Measurements from ENCODE around the gene PACS1.

Gene PACS1

DNA sequence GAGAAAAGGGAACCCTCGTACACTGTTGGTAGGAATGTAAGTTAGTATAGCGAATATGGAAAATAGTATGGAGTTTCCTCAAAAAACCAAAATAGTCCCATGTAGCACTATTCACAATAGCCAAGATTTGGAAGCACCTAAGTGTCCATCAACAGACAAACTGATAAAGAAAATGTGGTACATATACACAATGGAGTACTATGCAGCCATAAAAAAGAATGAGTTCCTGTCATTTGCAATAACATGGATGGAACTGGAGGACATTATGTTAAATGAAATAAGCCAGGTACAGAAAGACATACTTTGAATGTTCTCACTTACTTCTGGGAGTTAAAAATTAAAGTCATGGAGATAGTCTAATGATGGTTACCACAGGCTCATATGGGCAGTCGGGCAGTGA, 134.3 kb downstream of the PACS1 start:
- Histone ChIP-seq H4K20me1 (ENCODE audit: insufficient read depth, low read length) (no peaks in the 10 kb centered on the region), H3K27ac (ENCODE audit: low read length) (no peak overlapping the region), H2AFZ (ENCODE audit: low read depth, low read length) (no peak overlapping the region), H3K4me3 (ENCODE audit: low read length) (no peak overlapping the region), H3K79me2 (ENCODE audit: low read length) (no peaks in the 10 kb centered on the region), H3K4me1 (ENCODE audit: low read length) (no peaks in the 10 kb centered on the region), H3K36me3 (replicated peaks; ENCODE audit: low read depth, low read length) (no peaks in the 10 kb centered on the region), H3K4me2 (ENCODE audit: low read length) (no peak overlapping the region), H3K27me3 (ENCODE audit: low read depth, low read length) (no peaks in the 10 kb centered on the region), H3K9me3 (ENCODE audit: insufficient read depth, low read length) (no peaks in the 10 kb centered on the region), H3K9ac (ENCODE audit: low read length) (no peak overlapping the region)
- no peak for TF ChIP-seq CTCF (IDR thresholded peaks at IDR 0.05; ENCODE audit: low read depth, low read length)
- no peak for TF ChIP-seq EZH2phosphoT487 (IDR thresholded peaks at IDR 0.05; ENCODE audit: low read depth)

GRCh38 chr11:66207816-66208215, 137.7 kb downstream of the PACS1 start:
- H3K4me2 ChIP-seq (ENCODE audit: low read length) = no peak overlapping the region
- no peak overlapping the region for H2AFZ ChIP-seq (ENCODE audit: low read depth, low read length)
- H3K9ac ChIP-seq (ENCODE audit: low read length) = no peak overlapping the region
- TF ChIP-seq CTCF (IDR thresholded peaks at IDR 0.05; ENCODE audit: low read depth, low read length) = no peak
- no peak for TF ChIP-seq EZH2phosphoT487 (IDR thresholded peaks at IDR 0.05; ENCODE audit: low read depth)
- no peaks in the 10 kb centered on the region for H3K36me3 ChIP-seq (replicated peaks; ENCODE audit: low read depth, low read length)
- no peaks in the 10 kb centered on the region for H3K9me3 ChIP-seq (ENCODE audit: insufficient read depth, low read length)
- no peaks in the 10 kb centered on the region for H3K27me3 ChIP-seq (ENCODE audit: low read depth, low read length)
- no peak overlapping the region for H3K4me3 ChIP-seq (ENCODE audit: low read length)
- no peaks in the 10 kb centered on the region for H3K79me2 ChIP-seq (ENCODE audit: low read length)
- no peaks in the 10 kb centered on the region; the same call in 1 of the 2 replicates for H4K20me1 ChIP-seq (ENCODE audit: insufficient read depth, low read length)
- no peak overlapping the region for H3K27ac ChIP-seq (ENCODE audit: low read length)
- H3K4me1 ChIP-seq (ENCODE audit: low read length) = no peaks in the 10 kb centered on the region

GRCh38 chr11:66211100-66211499, 141.0 kb downstream of the PACS1 start:
- no peak overlapping the region for H3K27ac ChIP-seq (ENCODE audit: low read length)
- H3K36me3 ChIP-seq (replicated peaks; ENCODE audit: low read depth, low read length) = peaks cover under 1% of the 10 kb centered on the region
- no peaks in the 10 kb centered on the region for H3K4me1 ChIP-seq (ENCODE audit: low read length)
- TF ChIP-seq EZH2phosphoT487 (IDR thresholded peaks at IDR 0.05; ENCODE audit: low read depth) (no peak), CTCF (IDR thresholded peaks at IDR 0.05; ENCODE audit: low read depth, low read length) (no peak)
- H3K79me2 ChIP-seq (ENCODE audit: low read length) = no peaks in the 10 kb centered on the region
- no peak overlapping the region for H3K4me3 ChIP-seq (ENCODE audit: low read length)
- no peaks in the 10 kb centered on the region for H3K9me3 ChIP-seq (ENCODE audit: insufficient read depth, low read length)
- no peaks in the 10 kb centered on the region for H3K27me3 ChIP-seq (ENCODE audit: low read depth, low read length)
- H3K4me2 ChIP-seq (ENCODE audit: low read length) = no peak overlapping the region
- H4K20me1 ChIP-seq (ENCODE audit: insufficient read depth, low read length) = no peaks in the 10 kb centered on the region; the same call in 1 of the 2 replicates
- no peak overlapping the region for H3K9ac ChIP-seq (ENCODE audit: low read length)
- H2AFZ ChIP-seq (ENCODE audit: low read depth, low read length) = no peak overlapping the region

DNA sequence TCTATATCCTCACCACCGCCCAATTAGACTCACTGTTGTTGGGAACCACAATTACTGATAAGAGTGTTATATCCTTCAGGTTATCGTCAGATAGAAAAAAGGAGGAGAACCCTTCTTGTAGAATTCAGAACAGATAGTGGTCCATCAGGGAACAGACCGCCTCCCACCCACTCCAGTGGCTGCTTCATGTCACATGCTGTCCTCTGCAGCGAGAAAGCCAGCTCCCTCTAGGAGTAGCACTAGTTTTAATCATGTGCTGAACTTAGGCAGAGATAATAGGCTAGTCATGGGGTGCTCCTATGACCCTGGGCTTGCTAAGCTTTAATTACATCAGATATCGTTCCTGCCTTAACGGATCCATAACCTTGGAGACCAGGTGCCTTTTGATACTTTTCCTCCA, 146.8 kb downstream of the PACS1 start:
- Histone ChIP-seq H3K4me1 (ENCODE audit: low read length) (peaks cover 10% of the 10 kb centered on the region), H3K9me3 (ENCODE audit: insufficient read depth, low read length) (no peaks in the 10 kb centered on the region), H3K27ac (ENCODE audit: low read length) (no peak overlapping the region), H3K4me3 (ENCODE audit: low read length) (no peak overlapping the region), H3K36me3 (replicated peaks; ENCODE audit: low read depth, low read length) (peaks cover 6% of the 10 kb centered on the region), H3K79me2 (ENCODE audit: low read length) (no peaks in the 10 kb centered on the region), H3K9ac (ENCODE audit: low read length) (no peak overlapping the region), H2AFZ (ENCODE audit: low read depth, low read length) (no peak overlapping the region), H4K20me1 (ENCODE audit: insufficient read depth, low read length) (no peaks in the 10 kb centered on the region), H3K4me2 (ENCODE audit: low read length) (no peak overlapping the region), H3K27me3 (ENCODE audit: low read depth, low read length) (no peaks in the 10 kb centered on the region)
- no peak for TF ChIP-seq EZH2phosphoT487 (IDR thresholded peaks at IDR 0.05; ENCODE audit: low read depth)

DNA sequence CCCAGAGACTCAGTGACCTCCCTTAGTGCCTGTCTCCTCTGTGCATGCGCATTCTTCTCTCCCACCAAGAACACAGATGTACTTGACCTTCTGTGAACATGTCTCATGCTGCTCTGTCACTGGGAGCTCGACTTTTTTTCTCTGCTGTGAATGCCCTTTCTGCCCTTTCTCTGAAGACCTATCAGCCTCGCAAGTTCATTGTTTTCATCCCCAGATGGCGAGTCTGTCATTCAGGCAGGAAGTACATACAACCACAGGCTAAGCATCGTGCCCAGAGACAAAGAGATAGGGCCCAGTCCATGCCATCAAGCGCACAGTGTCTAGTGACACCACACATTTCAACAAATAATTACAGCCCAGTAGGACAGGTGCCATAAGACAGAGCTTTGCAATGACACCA, 148.0 kb downstream of the PACS1 start:
- Histone ChIP-seq H4K20me1 (ENCODE audit: insufficient read depth, low read length) (no peaks in the 10 kb centered on the region), H3K36me3 (replicated peaks; ENCODE audit: low read depth, low read length) (peaks cover 6% of the 10 kb centered on the region), H3K79me2 (ENCODE audit: low read length) (no peaks in the 10 kb centered on the region), H3K27me3 (ENCODE audit: low read depth, low read length) (no peaks in the 10 kb centered on the region), H3K9ac (ENCODE audit: low read length) (no peak overlapping the region), H3K27ac (ENCODE audit: low read length) (no peak overlapping the region), H3K4me3 (ENCODE audit: low read length) (no peak overlapping the region), H2AFZ (ENCODE audit: low read depth, low read length) (no peak overlapping the region), H3K9me3 (ENCODE audit: insufficient read depth, low read length) (no peaks in the 10 kb centered on the region), H3K4me1 (ENCODE audit: low read length) (peaks cover 17% of the 10 kb centered on the region), H3K4me2 (ENCODE audit: low read length) (no peak overlapping the region)
- no peak for TF ChIP-seq CTCF (IDR thresholded peaks at IDR 0.05; ENCODE audit: low read depth, low read length)
- no peak for TF ChIP-seq EZH2phosphoT487 (IDR thresholded peaks at IDR 0.05; ENCODE audit: low read depth)
